ENCODE data around the gene INPP5A.
A peak's percentile ranks its signal among the peaks of the same experiment; 100 is the strongest.

INPP5A gene

GRCh38 chr10:132545659-132546367, 8.2 kb downstream of the INPP5A start:
- TF ChIP-seq, protein P1, sequence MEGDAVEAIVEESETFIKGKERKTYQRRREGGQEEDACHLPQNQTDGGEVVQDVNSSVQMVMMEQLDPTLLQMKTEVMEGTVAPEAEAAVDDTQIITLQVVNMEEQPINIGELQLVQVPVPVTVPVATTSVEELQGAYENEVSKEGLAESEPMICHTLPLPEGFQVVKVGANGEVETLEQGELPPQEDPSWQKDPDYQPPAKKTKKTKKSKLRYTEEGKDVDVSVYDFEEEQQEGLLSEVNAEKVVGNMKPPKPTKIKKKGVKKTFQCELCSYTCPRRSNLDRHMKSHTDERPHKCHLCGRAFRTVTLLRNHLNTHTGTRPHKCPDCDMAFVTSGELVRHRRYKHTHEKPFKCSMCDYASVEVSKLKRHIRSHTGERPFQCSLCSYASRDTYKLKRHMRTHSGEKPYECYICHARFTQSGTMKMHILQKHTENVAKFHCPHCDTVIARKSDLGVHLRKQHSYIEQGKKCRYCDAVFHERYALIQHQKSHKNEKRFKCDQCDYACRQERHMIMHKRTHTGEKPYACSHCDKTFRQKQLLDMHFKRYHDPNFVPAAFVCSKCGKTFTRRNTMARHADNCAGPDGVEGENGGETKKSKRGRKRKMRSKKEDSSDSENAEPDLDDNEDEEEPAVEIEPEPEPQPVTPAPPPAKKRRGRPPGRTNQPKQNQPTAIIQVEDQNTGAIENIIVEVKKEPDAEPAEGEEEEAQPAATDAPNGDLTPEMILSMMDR (IDR thresholded peaks at IDR 0.05; ENCODE audit: borderline replicate concordance, control extremely low read depth, extremely low read depth, insufficient read depth, missing control alignments), result no peak
- DNase-seq (ENCODE audit: low spot score), result peak; percentile 20
- in situ Hi-C loops (cut with MboI; ENCODE audit: low sequenced_read_pairs, unreplicated experiment), result no loop called here

GRCh38 chr10:132546567-132547420, 9.2 kb downstream of the INPP5A start:
- TF ChIP-seq, protein P1 (IDR thresholded peaks at IDR 0.05; ENCODE audit: borderline replicate concordance, control extremely low read depth, extremely low read depth, insufficient read depth, missing control alignments), result no peak
- in situ Hi-C loops (cut with MboI; ENCODE audit: low sequenced_read_pairs, unreplicated experiment), result no loop called here
- DNase-seq (ENCODE audit: low spot score), result peak; percentile 35

GRCh38 chr10:132547421-132547861, 9.9 kb downstream of the INPP5A start:
- TF ChIP-seq, protein P1 (IDR thresholded peaks at IDR 0.05; ENCODE audit: borderline replicate concordance, control extremely low read depth, extremely low read depth, insufficient read depth, missing control alignments), result no peak
- in situ Hi-C loops (cut with MboI; ENCODE audit: low sequenced_read_pairs, unreplicated experiment), result no loop called here
- peak; percentile 34 for DNase-seq (ENCODE audit: low spot score)

- peak; percentile 25 for DNase-seq (ENCODE audit: low spot score)
- TF ChIP-seq, protein P1 (IDR thresholded peaks at IDR 0.05; ENCODE audit: borderline replicate concordance, control extremely low read depth, extremely low read depth, insufficient read depth, missing control alignments), result no peak
- in situ Hi-C loops (cut with MboI; ENCODE audit: low sequenced_read_pairs, unreplicated experiment), result no loop called here
Measured at GRCh38 chr10:132548106-132548823, 10.7 kb downstream of the INPP5A start.

GRCh38 chr10:132548869-132549268, 11.3 kb downstream of the INPP5A start:
- DNase-seq (ENCODE audit: low spot score), result peak; percentile 11
- in situ Hi-C loops (cut with MboI; ENCODE audit: low sequenced_read_pairs, unreplicated experiment), result no loop called here
- TF ChIP-seq, protein P1 (IDR thresholded peaks at IDR 0.05; ENCODE audit: borderline replicate concordance, control extremely low read depth, extremely low read depth, insufficient read depth, missing control alignments), result no peak

- TF ChIP-seq, protein P1 (IDR thresholded peaks at IDR 0.05; ENCODE audit: borderline replicate concordance, control extremely low read depth, extremely low read depth, insufficient read depth, missing control alignments), result no peak
- peak; percentile 27 for DNase-seq (ENCODE audit: low spot score)
- in situ Hi-C loops (cut with MboI; ENCODE audit: low sequenced_read_pairs, unreplicated experiment), result no loop called here
Measured at GRCh38 chr10:132549371-132549770, 11.8 kb downstream of the INPP5A start.

All from GM13976 (cell line).